ENCODE data around the gene CXCR5. TPM values are rescaled to one million over a fixed set of nuclear protein-coding genes. Genes with fewer than 3 reads are reported as not detected.

The CXCR5 gene
- total RNA-seq, 2 donors from 2014 or later, result not detected

- Histone ChIP-seq H3K27me3 (no peaks in the 10 kb centered on the region), H3K36me3 (replicated peaks in 1 of 2; ENCODE audit: insufficient read depth in 1 of 2, low read depth in 2 of 2) (no peaks in the 10 kb centered on the region), H3K4me3 (no peak overlapping the region), H3K9me3 (no peaks in the 10 kb centered on the region), H3K4me1 (peaks cover 24% of the 10 kb centered on the region), H3K27ac (no peak overlapping the region)
- intact Hi-C loops (cut with DNase I), result no loop called here
- DNase-seq, result no peak
- no peak for TF ChIP-seq CTCF (IDR thresholded peaks at IDR 0.05)
- 59 to 76% methylated on average over 11 to 17 of the region's 17 CpGs for WGBS, 2 donors
- ATAC-seq, result no peak
Observed at GRCh38 chr11:118872403-118872821, 11.3 kb upstream of the CXCR5 start.

- 83 to 98% methylated on average over 4 of the region's 4 CpGs for WGBS, 2 donors
- no peaks in the 10 kb centered on the region for H3K36me3 ChIP-seq (replicated peaks in 1 of 2; ENCODE audit: insufficient read depth in 1 of 2, low read depth in 2 of 2)
- H3K9me3 ChIP-seq, result no peaks in the 10 kb centered on the region
- no peak overlapping the region for H3K27ac ChIP-seq
- DNase-seq (no peak), ATAC-seq (no peak)
- no peak overlapping the region for H3K4me3 ChIP-seq
- TF ChIP-seq CTCF (IDR thresholded peaks at IDR 0.05) (no peak), POLR2A (IDR thresholded peaks at IDR 0.05) (no peak)
- no peaks in the 10 kb centered on the region for H3K27me3 ChIP-seq
- H3K4me1 ChIP-seq, result peaks cover 23% of the 10 kb centered on the region
- intact Hi-C loops (cut with DNase I), result no loop called here
Observed at GRCh38 chr11:118873804-118874203, 9.9 kb upstream of the CXCR5 start.

GRCh38 chr11:118876286-118876685 is 7.4 kb upstream of the CXCR5 start:
- 76 to 86% methylated on average over 9 to 10 of the region's 10 CpGs for WGBS, 2 donors
- H3K27ac ChIP-seq, result no peak overlapping the region
- peaks cover 9% of the 10 kb centered on the region for H3K4me1 ChIP-seq
- H3K27me3 ChIP-seq, result no peaks in the 10 kb centered on the region
- intact Hi-C loops (cut with DNase I), result no loop called here
- DNase-seq, result no peak
- H3K36me3 ChIP-seq (replicated peaks in 1 of 2; ENCODE audit: insufficient read depth in 1 of 2, low read depth in 2 of 2), result no peaks in the 10 kb centered on the region
- no peak for ATAC-seq
- TF ChIP-seq CTCF (IDR thresholded peaks at IDR 0.05) (no peak), POLR2A (IDR thresholded peaks at IDR 0.05) (no peak)
- no peaks in the 10 kb centered on the region for H3K9me3 ChIP-seq
- H3K4me3 ChIP-seq, result no peak overlapping the region

DNA sequence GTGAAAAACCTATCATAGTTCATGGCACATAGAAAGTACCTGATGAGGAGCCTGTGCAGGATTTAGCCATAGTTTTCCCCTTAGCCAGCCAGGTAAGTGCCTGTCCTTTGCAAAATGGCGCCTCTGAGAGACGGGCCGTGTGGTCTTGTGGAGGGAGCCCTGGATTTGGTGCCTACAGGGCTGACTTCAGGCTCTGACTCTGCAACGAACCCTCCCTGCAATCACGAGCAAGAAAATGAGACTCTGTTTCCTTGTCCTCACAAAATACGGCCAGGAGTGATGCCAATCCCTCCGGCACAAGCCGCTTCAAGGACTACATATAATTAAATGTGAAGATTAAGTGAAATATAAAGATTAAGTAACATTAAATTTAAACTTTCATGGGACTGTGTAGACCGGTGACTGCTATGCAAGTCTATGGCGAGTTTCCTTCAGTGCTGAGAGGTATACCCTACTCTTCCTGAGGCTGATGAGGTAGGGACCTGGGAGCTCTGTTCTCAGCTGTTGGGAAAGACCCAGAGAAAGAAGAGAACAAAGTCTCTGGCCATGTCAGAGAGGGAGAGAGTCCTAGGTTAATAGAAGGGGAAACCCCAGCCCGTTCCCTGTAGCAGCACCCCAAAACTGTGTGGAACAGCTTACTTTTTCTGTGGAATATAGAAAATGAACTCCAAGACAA is 6.1 kb upstream of the CXCR5 start:
- Histone ChIP-seq H3K27ac (no peak overlapping the region), H3K36me3 (replicated peaks in 1 of 2; ENCODE audit: insufficient read depth in 1 of 2, low read depth in 2 of 2) (no peaks in the 10 kb centered on the region), H3K4me1 (peaks cover 9% of the 10 kb centered on the region), H3K9me3 (no peaks in the 10 kb centered on the region), H3K27me3 (no peaks in the 10 kb centered on the region), H3K4me3 (no peak overlapping the region)
- 84 to 89% methylated on average over 11 of the region's 11 CpGs for WGBS, 2 donors
- ATAC-seq, result no peak
- no peak for DNase-seq
- intact Hi-C loops (cut with DNase I), result no loop called here
- TF ChIP-seq CTCF (IDR thresholded peaks at IDR 0.05) (no peak), POLR2A (IDR thresholded peaks at IDR 0.05) (no peak)

DNA sequence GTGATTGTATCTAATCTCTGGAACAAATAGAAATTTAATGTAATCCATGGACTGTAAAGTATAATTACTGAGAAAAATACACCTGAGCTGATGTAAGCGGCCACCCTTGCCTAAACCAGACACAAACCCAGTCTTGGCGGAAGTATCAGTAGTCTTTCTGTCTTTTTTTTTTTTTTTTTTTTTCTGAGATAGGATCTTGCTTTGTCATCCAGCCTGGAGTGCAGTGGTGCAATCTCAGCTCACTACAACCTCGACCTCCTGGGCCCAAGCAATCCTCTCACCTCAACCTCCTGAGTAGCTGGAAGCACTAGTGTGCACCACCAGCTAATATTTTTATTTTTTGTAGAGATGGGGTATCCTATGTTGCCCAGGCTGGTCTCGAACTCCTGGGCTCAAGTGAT is 5.5 kb upstream of the CXCR5 start:
- no peaks in the 10 kb centered on the region for H3K9me3 ChIP-seq
- H3K36me3 ChIP-seq (replicated peaks in 1 of 2; ENCODE audit: insufficient read depth in 1 of 2, low read depth in 2 of 2), result no peaks in the 10 kb centered on the region
- H3K4me1 ChIP-seq, result peaks cover 9% of the 10 kb centered on the region
- H3K27ac ChIP-seq, result no peak overlapping the region
- TF ChIP-seq CTCF (IDR thresholded peaks at IDR 0.05) (no peak), POLR2A (IDR thresholded peaks at IDR 0.05) (no peak)
- DNase-seq, result no peak
- no peaks in the 10 kb centered on the region for H3K27me3 ChIP-seq
- ATAC-seq, result no peak
- intact Hi-C loops (cut with DNase I), result no loop called here
- no peak overlapping the region for H3K4me3 ChIP-seq
- 77 to 86% methylated on average over 4 of the region's 4 CpGs for WGBS, 2 donors
